ENCODE measurements around the gene MARK4. TPM values are rescaled to one million over a fixed set of nuclear protein-coding genes. Genes with fewer than 3 reads are reported as not detected.

The MARK4 gene
- total and polyA plus RNA-seq, 12 donors, result 5.6 to 53.3 (median 26.6) TPM

DNA sequence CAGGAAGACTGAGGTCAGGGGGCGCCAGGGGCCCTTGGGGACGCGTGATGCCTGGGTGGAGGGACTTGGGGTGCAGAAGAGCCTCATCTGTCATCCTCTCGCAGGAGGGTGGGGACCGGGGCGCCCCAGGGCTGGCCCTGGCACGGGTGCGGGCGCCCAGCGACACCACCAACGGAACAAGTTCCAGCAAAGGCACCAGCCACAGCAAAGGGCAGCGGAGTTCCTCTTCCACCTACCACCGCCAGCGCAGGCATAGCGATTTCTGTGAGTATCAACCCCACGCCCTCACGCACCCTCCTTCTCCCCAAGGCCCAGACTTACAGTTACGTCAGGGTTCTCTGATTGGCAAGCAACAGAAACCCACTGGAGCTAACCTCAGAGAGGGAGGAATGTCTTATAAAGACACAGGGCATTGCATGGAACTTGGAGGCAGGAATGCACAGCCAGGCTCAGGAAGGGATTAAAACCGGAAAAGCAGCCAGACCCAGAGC, 29.4 kb downstream of the MARK4 start:
- peaks cover 0 to 30% of the 10 kb centered on the region in 2 donors for H3K36me3 ChIP-seq (replicated peaks in 1 of 2)
- WGBS, 4 donors, result 89 to 91% (median 89%) methylated on average over 8 to 19 of the region's 19 CpGs
- intact Hi-C loops (cut with DNase I), result no loop called here
- no peak for DNase-seq
- H3K4me3 ChIP-seq, result no peak overlapping the region
- no peaks in the 10 kb centered on the region for H3K4me1 ChIP-seq (replicated peaks in 1 of 2)
- H3K27ac ChIP-seq, result no peak overlapping the region
- TF ChIP-seq CTCF (IDR thresholded peaks at IDR 0.05), result no peak
- no peak for TF ChIP-seq POLR2A (IDR thresholded peaks at IDR 0.05)
- no peaks in the 10 kb centered on the region for H3K27me3 ChIP-seq
- H3K9me3 ChIP-seq (replicated peaks in 1 of 3), result no peaks in the 10 kb centered on the region

DNA sequence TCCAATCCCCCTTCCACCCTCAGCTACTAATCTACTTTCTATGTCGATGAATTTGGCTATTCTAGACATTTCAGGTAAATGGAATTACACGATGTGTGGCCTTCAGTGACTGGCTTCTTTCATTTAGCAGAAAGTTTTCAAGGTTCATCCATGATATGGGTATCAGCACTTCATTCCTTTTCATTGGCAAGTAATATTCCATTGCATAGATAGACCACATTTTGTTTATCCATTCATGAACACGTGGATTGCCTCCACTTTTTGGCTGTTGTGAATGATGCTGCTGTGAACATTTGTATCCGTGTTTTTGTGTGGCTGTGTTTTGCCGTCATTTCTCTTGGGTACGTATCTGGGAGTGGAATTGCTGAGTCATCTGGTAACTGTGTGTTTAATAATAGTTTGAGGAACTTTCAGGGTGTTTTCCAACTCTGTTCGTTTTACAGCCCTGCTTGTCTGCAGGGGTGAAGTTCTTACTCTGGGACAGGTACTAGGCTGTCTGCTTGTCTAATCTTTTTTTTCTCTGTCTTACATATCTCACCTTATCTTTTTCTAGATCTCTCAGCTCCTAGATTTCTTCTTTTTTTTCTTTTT, 32.5 kb downstream of the MARK4 start:
- Histone ChIP-seq H3K36me3 (replicated peaks in 1 of 2) (peaks cover 0 to 32% of the 10 kb centered on the region in 2 donors), H3K27ac (no peak overlapping the region), H3K4me1 (replicated peaks in 1 of 2) (no peaks in the 10 kb centered on the region), H3K27me3 (no peaks in the 10 kb centered on the region), H3K4me3 (no peak overlapping the region), H3K9me3 (replicated peaks in 1 of 3) (no peaks in the 10 kb centered on the region)
- 75 to 88% (median 85%) methylated on average over 7 of the region's 7 CpGs for WGBS, 4 donors
- TF ChIP-seq CTCF (IDR thresholded peaks at IDR 0.05), result no peak
- no peak for TF ChIP-seq POLR2A (IDR thresholded peaks at IDR 0.05)
- intact Hi-C loops (cut with DNase I), result no loop called here
- DNase-seq, result no peak

GRCh38 chr19:45290381-45290931, 39.4 kb downstream of the MARK4 start:
- H3K9me3 ChIP-seq (replicated peaks in 1 of 3), result no peaks in the 10 kb centered on the region
- 93 to 97% (median 95%) methylated on average over 3 to 6 of the region's 6 CpGs for whole genome bisulfite sequencing, 4 donors
- H3K27ac ChIP-seq, result no peak overlapping the region
- intact Hi-C loops (cut with DNase I), result no loop called here
- TF ChIP-seq CTCF (IDR thresholded peaks at IDR 0.05), result no peak
- TF ChIP-seq POLR2A (IDR thresholded peaks at IDR 0.05), result no peak
- H3K27me3 ChIP-seq, result no peaks in the 10 kb centered on the region
- H3K4me1 ChIP-seq (replicated peaks in 1 of 2), result peaks cover 9 to 11% of the 10 kb centered on the region in 2 donors
- H3K36me3 ChIP-seq (replicated peaks in 1 of 2), result peaks cover 0 to 13% of the 10 kb centered on the region in 2 donors
- no peak for DNase-seq
- H3K4me3 ChIP-seq, result no peak overlapping the region

DNA sequence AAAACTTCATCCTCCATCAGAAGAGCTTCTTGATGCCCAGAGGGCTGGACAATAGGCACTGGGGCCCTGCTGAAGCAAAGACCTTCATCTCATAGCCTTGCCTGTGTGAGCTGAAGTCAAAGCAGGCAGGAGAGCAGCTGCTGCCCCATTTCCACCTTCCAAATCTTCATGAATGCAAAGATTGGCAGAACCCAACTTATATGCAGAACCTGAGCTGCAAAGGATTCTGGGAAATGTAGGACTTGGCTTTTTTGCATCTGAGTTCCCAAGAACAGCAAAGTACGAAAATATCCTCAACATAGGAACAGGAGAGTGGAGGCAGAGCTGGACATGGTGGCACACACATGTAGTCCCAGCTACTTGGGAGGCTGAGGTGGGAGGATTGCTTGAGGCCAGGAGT, 40.8 kb downstream of the MARK4 start:
- H3K4me1 ChIP-seq (replicated peaks in 1 of 2), result peaks cover 9 to 11% of the 10 kb centered on the region in 2 donors
- no peaks in the 10 kb centered on the region for H3K27me3 ChIP-seq
- H3K9me3 ChIP-seq (replicated peaks in 1 of 3), result no peaks in the 10 kb centered on the region
- no peak overlapping the region for H3K27ac ChIP-seq
- H3K36me3 ChIP-seq (replicated peaks in 1 of 2), result peaks cover 0 to 13% of the 10 kb centered on the region in 2 donors
- no peak for DNase-seq
- no peak overlapping the region for H3K4me3 ChIP-seq
- 90 to 97% (median 93%) methylated on average over 1 of the region's 1 CpG for WGBS, 4 donors
- intact Hi-C loops (cut with DNase I), result no loop called here
- TF ChIP-seq POLR2A (IDR thresholded peaks at IDR 0.05), result no peak

- intact Hi-C loops (cut with DNase I), result no loop called here
- no peak for DNase-seq
- Histone ChIP-seq H3K9me3 (replicated peaks in 1 of 3) (no peaks in the 10 kb centered on the region), H3K4me1 (replicated peaks in 1 of 2) (peaks cover 9 to 11% of the 10 kb centered on the region in 2 donors), H3K27ac (no peak overlapping the region), H3K4me3 (no peak overlapping the region), H3K27me3 (no peaks in the 10 kb centered on the region), H3K36me3 (replicated peaks in 1 of 2) (peaks cover 0 to 10% of the 10 kb centered on the region in 2 donors)
- TF ChIP-seq POLR2A (IDR thresholded peaks at IDR 0.05), result no peak
- TF ChIP-seq CTCF (IDR thresholded peaks at IDR 0.05), result no peak
- 82 to 97% (median 89%) methylated on average over 4 of the region's 4 CpGs for WGBS, 4 donors
Observed at GRCh38 chr19:45293682-45294081, 42.6 kb downstream of the MARK4 start.

All from adrenal gland (tissue), 12 donors.